GM18505 (cell line): ENCODE measurements around the gene CREG1.
A peak's percentile ranks its signal among the peaks of the same experiment; 100 is the strongest.

Experiments used
- ATAC-seq: cut with Tn5 transposase; IDR thresholded peaks from one replicate; pipeline ENCODE4 v1.9.1; 2021; ENCODE audit not compliant: unreplicated experiment
- POLR2A ChIP-seq: IDR thresholded peaks from 4 replicates; pipeline ENCODE4 v1.6.1; 2011; ENCODE audit warnings: borderline replicate concordance; ENCODE audit not compliant: insufficient read depth, insufficient read length; ENCODE audit errors: extremely low read depth

The CREG1 gene

DNA sequence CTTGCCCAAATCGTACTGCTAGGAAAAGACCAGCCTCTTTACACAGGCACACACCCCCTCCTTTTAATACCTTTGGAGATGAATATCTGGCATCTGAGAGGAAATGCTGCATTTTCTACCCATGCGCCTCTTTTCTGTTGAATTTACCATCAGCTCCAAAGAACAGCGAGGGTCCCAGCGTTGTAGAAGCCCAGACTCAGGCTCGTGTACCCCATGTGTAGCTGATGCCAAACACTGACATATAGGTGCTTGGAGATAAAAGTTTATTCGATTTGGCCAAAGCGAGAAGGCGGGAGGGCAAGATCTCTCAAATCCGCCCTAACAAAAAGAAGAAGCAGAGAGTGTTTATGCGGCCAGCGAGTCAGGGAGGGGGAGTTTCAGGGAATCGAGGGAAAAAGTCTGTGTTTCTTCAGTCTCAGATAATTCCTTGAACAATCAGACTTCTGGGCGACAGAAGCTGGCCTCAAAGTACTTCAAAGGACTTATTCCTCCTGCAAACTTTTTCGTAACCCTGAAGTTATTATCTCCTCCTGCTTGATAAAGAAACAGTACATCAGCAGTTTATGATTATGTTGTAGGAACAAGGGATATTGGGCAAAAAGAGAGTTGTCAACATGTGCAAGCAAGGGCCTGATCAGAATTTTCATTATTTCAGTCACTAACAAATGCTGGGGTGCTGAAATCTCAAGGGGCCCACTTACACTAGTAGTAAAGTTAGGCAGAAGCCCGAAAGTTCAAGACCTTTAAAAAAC lies 642 bp upstream of the CREG1 start:
- no peak for TF ChIP-seq POLR2A
- ATAC-seq, result peak; percentile 9

GRCh38 chr1:167551362-167551761 lies 2.2 kb downstream of the CREG1 start:
- no peak for ATAC-seq
- TF ChIP-seq POLR2A, result no peak

DNA sequence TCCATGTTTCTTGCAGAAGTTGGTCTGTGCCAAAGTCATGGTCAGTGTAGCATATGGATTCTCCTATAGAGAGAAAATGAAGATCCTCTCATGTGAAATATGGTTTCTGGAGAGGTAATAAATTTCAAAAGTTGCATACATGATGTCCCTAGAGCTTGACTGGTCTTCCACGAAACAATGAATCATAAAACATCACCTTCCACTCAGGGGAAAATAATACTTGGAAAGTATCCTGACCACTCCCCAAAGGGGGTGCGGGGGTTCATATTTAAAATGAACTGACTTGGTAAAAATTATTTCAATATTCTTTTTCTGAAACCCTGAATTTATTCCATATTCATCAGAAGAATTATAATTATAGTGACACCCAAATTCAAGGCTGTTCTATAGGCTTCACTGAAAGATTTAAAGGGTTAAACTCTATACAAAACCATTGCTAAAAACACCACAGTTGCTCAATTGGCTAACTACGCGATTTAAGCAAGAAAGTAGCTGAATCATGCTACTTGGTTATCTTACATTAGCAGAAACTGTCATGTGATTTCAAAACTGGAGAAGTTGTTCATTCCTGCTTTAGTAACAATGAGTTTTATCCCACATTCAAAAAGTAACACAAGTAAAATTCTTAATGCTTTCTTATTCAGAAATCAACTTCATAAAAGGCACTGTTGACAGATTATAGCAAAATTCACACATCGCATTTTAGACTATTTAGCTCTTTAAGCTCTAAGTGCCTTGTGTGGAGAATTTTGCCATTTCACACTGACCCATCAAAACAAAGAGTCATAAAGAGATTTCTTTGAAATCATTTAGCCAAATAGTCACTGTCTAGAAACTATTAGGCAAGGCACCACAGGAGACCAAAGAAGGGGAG lies 5.3 kb downstream of the CREG1 start:
- ATAC-seq, result no peak
- no peak for TF ChIP-seq POLR2A

DNA sequence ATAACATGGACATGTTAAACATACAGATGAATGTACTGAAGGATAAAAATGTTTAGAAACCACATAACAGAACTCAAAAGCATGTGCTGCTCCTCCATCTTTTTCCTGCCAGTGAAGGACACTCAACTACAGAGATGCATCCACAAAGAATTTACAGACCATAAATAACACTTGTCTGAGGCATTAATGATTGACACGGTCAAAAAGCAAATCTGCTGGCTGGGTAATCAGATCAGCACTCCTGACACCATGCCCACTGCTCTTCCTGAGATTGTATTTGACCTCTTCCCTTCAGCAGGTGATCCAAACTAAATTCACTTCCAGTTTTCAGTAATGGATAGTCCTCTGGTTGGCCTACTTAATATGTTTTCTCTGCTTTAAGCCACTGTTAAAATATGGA lies 6.6 kb downstream of the CREG1 start:
- no peak for ATAC-seq
- TF ChIP-seq POLR2A, result no peak

GRCh38 chr1:167545349-167545748 lies 8.2 kb downstream of the CREG1 start:
- no peak for ATAC-seq
- no peak for TF ChIP-seq POLR2A

GRCh38 chr1:167544447-167545093 lies 9.0 kb downstream of the CREG1 start:
- TF ChIP-seq POLR2A, result no peak
- ATAC-seq, result no peak

DNA sequence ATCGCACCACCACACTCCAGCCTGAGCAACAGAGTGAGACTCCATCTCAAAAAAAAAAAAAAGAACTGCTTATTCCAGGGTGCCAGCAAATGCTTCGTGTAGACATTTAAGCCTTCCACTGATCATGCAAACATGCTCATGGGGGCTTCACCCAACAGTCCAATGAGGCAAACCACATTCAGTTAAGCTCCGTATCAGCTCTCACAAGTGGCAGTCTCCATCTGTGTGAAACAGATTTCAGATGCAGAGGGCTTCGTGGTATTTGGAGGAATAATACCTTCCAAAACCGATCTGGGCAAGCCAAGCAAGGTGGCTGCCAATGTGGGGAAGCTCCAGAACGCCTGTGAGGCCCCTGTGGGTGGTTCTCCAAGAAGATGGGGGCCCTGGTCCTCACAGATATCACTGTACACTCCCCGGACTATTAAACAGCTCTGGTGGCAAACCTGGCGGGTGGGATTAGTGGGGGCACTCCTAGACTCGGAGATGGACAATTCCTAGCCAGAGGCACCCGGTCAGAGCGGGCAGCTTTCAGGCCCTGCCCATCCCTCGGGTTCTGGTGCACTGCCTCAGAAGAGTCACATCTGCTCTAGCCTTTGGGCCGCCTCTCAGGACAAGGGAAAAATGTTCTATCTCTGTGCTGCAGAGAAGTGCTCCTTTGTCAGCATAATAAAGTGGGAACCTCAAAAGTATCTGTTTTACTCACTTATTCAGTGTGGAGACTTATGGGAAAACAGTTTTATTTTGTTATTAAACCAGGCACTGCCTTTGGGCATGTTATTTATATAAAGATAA lies 10.2 kb downstream of the CREG1 start:
- TF ChIP-seq POLR2A, result no peak
- no peak for ATAC-seq

DNA sequence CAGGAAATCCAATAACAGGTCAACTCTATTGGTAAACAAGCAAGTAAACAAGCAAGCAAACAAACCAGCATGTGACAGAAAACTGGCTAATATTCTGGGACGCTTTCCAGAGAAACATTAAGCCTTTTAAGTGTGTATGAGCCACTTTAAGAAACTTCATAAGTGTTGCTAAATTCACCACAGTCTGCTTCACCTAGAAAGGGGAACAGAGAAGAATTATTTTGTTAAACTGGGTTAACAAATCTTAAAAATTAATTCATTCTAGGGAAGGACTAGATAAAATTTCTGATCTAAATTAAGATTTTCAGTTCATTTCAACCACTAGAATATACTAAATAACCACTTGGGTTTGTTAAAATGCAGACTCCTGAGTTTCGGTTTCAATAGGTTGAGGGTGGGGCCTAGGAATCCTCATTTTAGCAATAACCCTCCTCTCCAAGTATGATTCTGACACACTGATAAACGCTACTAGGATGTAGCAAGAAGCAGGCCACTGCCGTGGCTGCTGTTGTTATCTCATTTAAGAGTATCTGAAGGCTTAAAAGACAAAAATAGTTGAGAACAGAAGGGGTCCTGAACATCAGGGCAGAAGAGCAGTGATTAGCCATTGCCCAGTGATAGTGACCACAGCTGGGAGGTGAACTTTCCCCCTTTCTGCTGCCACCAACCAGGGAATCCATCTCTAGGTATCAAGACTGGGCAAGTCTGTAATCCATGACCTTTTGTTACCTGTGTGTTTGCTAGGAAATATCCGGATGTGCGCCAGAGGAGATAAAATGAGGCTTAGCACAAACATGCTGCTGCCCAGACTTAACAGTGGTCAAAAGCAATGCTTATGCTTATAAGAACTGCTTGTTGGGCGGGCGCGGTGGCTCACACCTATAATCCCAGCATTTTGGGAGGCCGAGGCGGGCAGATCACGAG lies 11.2 kb downstream of the CREG1 start:
- no peak for TF ChIP-seq POLR2A
- ATAC-seq, result no peak

- TF ChIP-seq POLR2A, result no peak
- no peak for ATAC-seq
These were observed 12.0 kb downstream of the CREG1 start for GRCh38 chr1:167541610-167542009.

GRCh38 chr1:167541003-167541402 lies 12.6 kb downstream of the CREG1 start:
- TF ChIP-seq POLR2A, result no peak
- no peak for ATAC-seq

DNA sequence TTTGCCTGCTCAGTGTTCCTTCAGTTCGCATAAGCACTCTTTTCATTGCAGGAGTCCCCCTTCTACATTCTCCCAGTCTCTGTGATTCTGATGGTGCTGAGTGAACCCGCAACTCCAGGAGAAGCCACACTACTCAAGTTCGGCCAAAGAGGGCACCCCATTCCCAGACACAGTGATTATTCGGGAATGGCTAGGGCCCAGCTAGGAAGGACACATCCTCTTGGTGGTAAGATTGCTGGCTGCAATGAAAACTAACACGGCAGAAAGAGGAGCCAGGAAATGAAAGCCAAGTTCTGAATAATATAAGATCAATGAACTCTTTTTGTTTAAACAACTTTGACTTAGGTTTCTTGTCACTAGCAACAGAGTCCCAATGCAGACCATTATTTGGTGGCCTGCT lies 14.9 kb downstream of the CREG1 start:
- ATAC-seq, result no peak
- TF ChIP-seq POLR2A, result no peak

- ATAC-seq, result no peak
- no peak for TF ChIP-seq POLR2A
These were observed 19.7 kb downstream of the CREG1 start for GRCh38 chr1:167533851-167534300.
